HUES64 (cell line): Measurements from ENCODE around the gene IL20RB.

Source experiments
- H3K27ac ChIP-seq: 2 replicates; pipeline ENCODE4 v1.7.0; 2013; ENCODE audit warnings: low read depth, low read length, inconsistent platforms
- H3K27me3 ChIP-seq: 2 replicates; pipeline ENCODE4 v1.6.1; 2013; ENCODE audit warnings: mild to moderate bottlenecking, low read length; ENCODE audit not compliant: insufficient read depth
- H3K36me3 ChIP-seq: 2 replicates; pipeline ENCODE4 v1.6.1; 2013; ENCODE audit warnings: mild to moderate bottlenecking, low read length; ENCODE audit not compliant: insufficient read depth
- H3K4me1 ChIP-seq: 2 replicates; pipeline ENCODE4 v1.6.1; 2013; ENCODE audit warnings: mild to moderate bottlenecking, low read length, moderate library complexity; ENCODE audit not compliant: insufficient read depth
- H3K4me3 ChIP-seq: 2 replicates; pipeline ENCODE4 v1.5.1; 2013; ENCODE audit warnings: mild to moderate bottlenecking, low read length, moderate library complexity
- H3K9ac ChIP-seq: 2 replicates; pipeline ENCODE4 v1.6.1; 2013; ENCODE audit warnings: mild to moderate bottlenecking, low read depth, low read length
- H3K9me3 ChIP-seq: 2 replicates; pipeline ENCODE4 v1.6.1; 2013; ENCODE audit warnings: low read depth, low read length; ENCODE audit not compliant: insufficient read depth
- WGBS: fragments of 150-250, 120-280 bp; methylation state at CpG from one replicate; pipeline ENCODE4 v1.1.7; 2013; ENCODE audit warnings: missing lambda C conversion rate; 5-methylcytosine and 5-hydroxymethylcytosine counted together

The IL20RB gene

DNA sequence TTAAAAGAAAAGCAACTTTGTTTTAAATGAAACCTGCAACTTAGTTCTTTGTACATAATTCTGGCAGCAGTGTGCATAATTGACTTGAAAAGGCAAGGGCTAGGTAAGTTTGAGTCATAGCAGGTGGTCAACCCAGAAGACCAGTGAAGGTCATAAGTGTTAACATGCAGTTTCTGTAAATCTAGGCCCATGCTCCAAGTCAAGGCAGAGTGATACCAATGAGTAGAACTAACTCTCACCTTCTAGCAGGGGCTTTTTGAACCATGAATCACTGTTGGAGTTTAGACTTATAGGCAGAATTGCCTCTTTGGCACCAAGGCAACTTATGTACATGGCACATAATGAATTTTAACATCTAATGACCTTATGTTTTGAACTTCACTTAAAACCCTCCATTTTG is 29.5 kb upstream of the IL20RB start:
- Histone ChIP-seq H3K36me3 (peaks cover 9% of the 10 kb centered on the region), H3K9ac (no peak overlapping the region), H3K4me1 (no peaks in the 10 kb centered on the region), H3K4me3 (no peak overlapping the region), H3K9me3 (no peaks in the 10 kb centered on the region), H3K27ac (no peak overlapping the region), H3K27me3 (no peaks in the 10 kb centered on the region)

GRCh38 chr3:136929977-136930670 is 27.7 kb upstream of the IL20RB start:
- Histone ChIP-seq H3K9me3 (no peaks in the 10 kb centered on the region), H3K4me1 (no peaks in the 10 kb centered on the region), H3K9ac (no peak overlapping the region), H3K27me3 (no peaks in the 10 kb centered on the region), H3K4me3 (no peak overlapping the region), H3K36me3 (peaks cover 9% of the 10 kb centered on the region), H3K27ac (no peak overlapping the region)
- 95% methylated on average over 4 of the region's 4 CpGs for WGBS

DNA sequence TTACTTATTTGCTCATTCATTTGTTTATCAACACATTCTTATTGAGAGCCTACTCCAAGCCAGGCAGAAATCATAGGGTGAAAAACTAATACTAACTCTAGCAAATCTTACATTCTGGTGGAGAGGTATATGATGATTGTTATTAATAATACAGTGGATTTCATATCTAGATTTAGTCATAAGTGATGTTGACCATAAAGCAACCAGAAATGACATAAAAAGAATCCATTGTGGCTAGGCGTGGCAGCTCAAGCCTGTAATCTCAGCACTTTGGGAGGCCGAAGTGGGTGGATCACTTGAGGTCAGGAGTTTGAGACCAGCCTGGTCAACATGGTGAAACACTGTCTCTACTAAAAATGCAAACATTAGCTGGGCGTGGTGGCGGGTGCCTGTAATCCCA is 26.2 kb upstream of the IL20RB start:
- WGBS: 93% methylated on average over 4 of the region's 4 CpGs
- no peaks in the 10 kb centered on the region for H3K4me1 ChIP-seq
- H3K36me3 ChIP-seq: peaks cover 13% of the 10 kb centered on the region
- no peak overlapping the region for H3K9ac ChIP-seq
- H3K9me3 ChIP-seq: peaks cover 4% of the 10 kb centered on the region; the same call in 1 of the 2 replicates
- H3K27me3 ChIP-seq: no peaks in the 10 kb centered on the region
- no peak overlapping the region for H3K4me3 ChIP-seq
- H3K27ac ChIP-seq: no peak overlapping the region

DNA sequence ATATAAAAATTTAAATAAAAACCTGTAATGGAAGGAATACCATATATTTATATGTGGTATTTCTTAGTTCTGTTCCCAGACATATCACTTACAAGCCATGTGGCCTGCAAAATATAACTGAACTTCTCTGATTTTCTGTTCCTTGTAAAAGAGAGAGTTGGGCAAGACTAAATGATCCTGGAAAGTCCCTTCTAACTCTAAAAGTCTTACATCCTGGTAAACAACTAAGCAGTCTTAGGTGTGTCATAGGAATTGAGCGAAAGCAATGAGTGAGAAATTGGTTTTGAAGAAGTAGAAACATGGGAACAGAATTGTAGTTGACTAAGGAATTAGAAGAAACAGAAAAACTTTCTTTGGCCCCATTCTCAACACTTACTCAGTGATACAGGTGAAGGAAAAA is 25.3 kb upstream of the IL20RB start:
- Histone ChIP-seq H3K4me3 (no peak overlapping the region), H3K27ac (no peak overlapping the region), H3K9ac (no peak overlapping the region), H3K27me3 (no peaks in the 10 kb centered on the region), H3K4me1 (no peaks in the 10 kb centered on the region), H3K36me3 (peaks cover 14% of the 10 kb centered on the region), H3K9me3 (peaks cover 5% of the 10 kb centered on the region; the same call in 1 of the 2 replicates)
- WGBS: 86% methylated on average over 1 of the region's 1 CpG

DNA sequence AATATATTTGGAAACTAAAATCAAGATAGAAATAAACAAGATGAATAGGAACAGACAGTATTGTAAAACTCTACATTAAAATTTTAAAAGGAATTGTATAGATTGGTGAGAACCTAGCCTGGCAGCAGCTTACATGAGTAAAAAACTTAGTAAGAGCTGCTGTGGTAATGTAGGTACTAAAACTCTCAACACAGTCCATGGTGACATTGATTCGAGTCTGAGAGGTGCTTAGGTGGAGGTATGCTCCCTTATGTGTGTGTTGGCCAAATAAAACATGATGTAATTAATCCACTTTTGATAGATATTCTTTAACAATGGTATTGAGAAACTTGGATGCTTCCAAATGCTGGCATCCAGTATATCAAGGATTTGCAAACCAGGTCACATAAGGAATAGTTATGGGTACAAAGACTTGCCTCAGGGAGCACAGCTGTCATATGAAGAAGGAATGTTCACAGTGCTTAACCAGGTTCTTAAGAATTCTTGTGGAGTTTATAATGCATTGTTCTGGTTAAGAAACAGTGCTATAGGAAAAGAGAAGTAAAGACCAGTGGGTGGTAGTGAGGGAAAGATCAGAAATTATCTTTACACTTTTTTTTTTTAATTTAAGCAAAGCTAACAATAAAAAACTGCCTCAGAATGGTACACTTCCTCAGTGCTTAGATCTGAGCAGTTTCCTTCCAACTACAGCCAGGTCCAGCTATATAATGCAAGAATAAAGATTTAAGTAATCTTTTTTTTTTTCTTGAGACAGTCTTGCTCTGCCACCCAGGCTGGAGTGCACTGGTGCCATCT is 24.6 kb upstream of the IL20RB start:
- H3K9ac ChIP-seq: no peak overlapping the region
- H3K4me3 ChIP-seq: no peak overlapping the region
- H3K27me3 ChIP-seq: no peaks in the 10 kb centered on the region
- no peaks in the 10 kb centered on the region for H3K4me1 ChIP-seq
- no peak overlapping the region for H3K27ac ChIP-seq
- 94% methylated on average over 1 of the region's 1 CpG for WGBS
- H3K9me3 ChIP-seq: peaks cover 5% of the 10 kb centered on the region; the same call in 1 of the 2 replicates
- H3K36me3 ChIP-seq: peaks cover 10% of the 10 kb centered on the region

GRCh38 chr3:136937175-136937574 is 20.6 kb upstream of the IL20RB start:
- Histone ChIP-seq H3K4me3 (no peak overlapping the region), H3K36me3 (peaks cover 6% of the 10 kb centered on the region; the same call in 1 of the 2 replicates), H3K27ac (no peak overlapping the region), H3K9ac (no peak overlapping the region), H3K4me1 (peaks cover 8% of the 10 kb centered on the region; the same call in 1 of the 2 replicates), H3K27me3 (no peaks in the 10 kb centered on the region), H3K9me3 (peaks cover 5% of the 10 kb centered on the region; the same call in 1 of the 2 replicates)
- WGBS: no CpG with 5 or more reads among the region's 1 CpG

- no peaks in the 10 kb centered on the region for H3K27me3 ChIP-seq
- WGBS: 100% methylated on average over 1 of the region's 2 CpGs
- H3K4me1 ChIP-seq: peaks cover 15% of the 10 kb centered on the region
- H3K9ac ChIP-seq: no peak overlapping the region
- peaks cover 5% of the 10 kb centered on the region; the same call in 1 of the 2 replicates for H3K9me3 ChIP-seq
- H3K36me3 ChIP-seq: peaks cover 6% of the 10 kb centered on the region; the same call in 1 of the 2 replicates
- H3K4me3 ChIP-seq: no peak overlapping the region
- no peak overlapping the region for H3K27ac ChIP-seq
These were observed 19.9 kb upstream of the IL20RB start for GRCh38 chr3:136937851-136938250.

DNA sequence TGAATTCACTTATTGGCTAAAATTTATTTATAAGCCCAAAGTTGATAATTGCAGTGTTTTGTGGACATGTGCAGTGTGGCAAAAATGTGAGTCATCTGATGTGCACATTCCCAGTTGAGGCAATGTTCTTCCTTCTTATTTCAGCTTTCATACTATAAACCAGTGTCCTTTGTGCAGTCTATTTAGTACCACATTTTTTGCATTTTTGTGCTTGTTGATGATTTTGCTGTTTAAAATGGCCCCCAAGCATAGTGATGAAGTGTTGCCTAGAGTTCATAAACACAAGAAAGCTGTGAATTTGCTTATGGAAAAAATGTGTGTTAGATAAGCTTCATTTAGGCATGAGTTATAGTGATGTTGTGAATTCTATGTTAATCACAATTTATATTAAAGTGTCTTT is 19.4 kb upstream of the IL20RB start:
- peaks cover 5% of the 10 kb centered on the region; the same call in 1 of the 2 replicates for H3K9me3 ChIP-seq
- no peak overlapping the region for H3K27ac ChIP-seq
- peaks cover 20% of the 10 kb centered on the region for H3K4me1 ChIP-seq
- H3K36me3 ChIP-seq: peaks cover 6% of the 10 kb centered on the region; the same call in 1 of the 2 replicates
- H3K27me3 ChIP-seq: no peaks in the 10 kb centered on the region
- no peak overlapping the region for H3K9ac ChIP-seq
- H3K4me3 ChIP-seq: no peak overlapping the region

DNA sequence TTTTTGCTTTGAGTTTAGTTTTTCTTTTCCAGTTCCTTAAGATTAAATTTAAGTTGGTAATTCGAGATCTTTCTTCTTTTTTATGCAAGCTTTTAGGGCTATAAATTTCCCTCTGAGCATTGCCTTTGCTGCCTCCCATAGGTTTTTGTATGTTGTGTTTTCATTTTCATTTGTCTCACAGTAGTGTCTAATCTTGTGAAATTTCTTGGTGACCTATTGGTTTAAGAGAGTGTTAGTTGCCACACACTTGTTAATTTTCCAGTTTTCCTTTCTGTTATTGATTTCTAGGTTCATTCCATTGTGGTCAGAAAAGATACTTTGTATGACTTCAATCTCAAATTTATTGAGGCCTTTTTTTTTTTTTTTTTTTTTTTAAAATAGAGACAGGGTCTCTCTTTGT is 18.3 kb upstream of the IL20RB start:
- H3K9me3 ChIP-seq: peaks cover 5% of the 10 kb centered on the region; the same call in 1 of the 2 replicates
- WGBS: no CpG with 5 or more reads among the region's 1 CpG
- peaks cover 23% of the 10 kb centered on the region for H3K4me1 ChIP-seq
- peaks cover 6% of the 10 kb centered on the region; the same call in 1 of the 2 replicates for H3K36me3 ChIP-seq
- no peaks in the 10 kb centered on the region for H3K27me3 ChIP-seq
- H3K4me3 ChIP-seq: no peak overlapping the region
- no peak overlapping the region for H3K27ac ChIP-seq
- no peak overlapping the region for H3K9ac ChIP-seq

- Histone ChIP-seq H3K9me3 (no peaks in the 10 kb centered on the region), H3K27ac (no peak overlapping the region), H3K4me3 (no peak overlapping the region), H3K9ac (no peak overlapping the region), H3K4me1 (peaks cover 23% of the 10 kb centered on the region), H3K27me3 (no peaks in the 10 kb centered on the region), H3K36me3 (peaks cover 15% of the 10 kb centered on the region)
- no CpG with 5 or more reads among the region's 1 CpG for WGBS
These were observed 15.0 kb upstream of the IL20RB start for GRCh38 chr3:136942803-136943202.

DNA sequence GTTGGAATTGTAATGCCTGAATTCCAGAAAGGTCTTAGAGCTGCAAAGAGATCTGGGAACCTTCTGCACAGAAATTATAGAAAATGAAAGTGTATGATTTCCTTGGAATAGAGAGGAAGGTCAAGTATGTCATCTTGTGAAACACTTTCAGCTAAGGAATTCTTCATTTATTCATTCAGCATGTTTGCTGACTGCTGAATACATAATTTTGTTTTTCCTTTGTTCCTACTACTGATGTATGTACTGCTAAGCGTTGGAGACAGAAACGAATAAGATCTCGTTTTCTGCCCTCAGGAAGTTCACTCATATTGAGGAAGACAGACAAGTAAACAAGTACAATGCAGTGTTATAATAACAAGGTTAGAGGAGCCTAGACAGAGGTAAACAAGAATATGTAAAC is 14.3 kb upstream of the IL20RB start:
- no peak overlapping the region for H3K27ac ChIP-seq
- H3K9ac ChIP-seq: no peak overlapping the region
- peaks cover 21% of the 10 kb centered on the region for H3K36me3 ChIP-seq
- 97% methylated on average over 3 of the region's 3 CpGs for WGBS
- no peaks in the 10 kb centered on the region for H3K27me3 ChIP-seq
- H3K9me3 ChIP-seq: no peaks in the 10 kb centered on the region
- H3K4me1 ChIP-seq: peaks cover 23% of the 10 kb centered on the region
- no peak overlapping the region for H3K4me3 ChIP-seq
